ENCODE measurements around the gene CCDC86.

- TF ChIP-seq, protein P1, sequence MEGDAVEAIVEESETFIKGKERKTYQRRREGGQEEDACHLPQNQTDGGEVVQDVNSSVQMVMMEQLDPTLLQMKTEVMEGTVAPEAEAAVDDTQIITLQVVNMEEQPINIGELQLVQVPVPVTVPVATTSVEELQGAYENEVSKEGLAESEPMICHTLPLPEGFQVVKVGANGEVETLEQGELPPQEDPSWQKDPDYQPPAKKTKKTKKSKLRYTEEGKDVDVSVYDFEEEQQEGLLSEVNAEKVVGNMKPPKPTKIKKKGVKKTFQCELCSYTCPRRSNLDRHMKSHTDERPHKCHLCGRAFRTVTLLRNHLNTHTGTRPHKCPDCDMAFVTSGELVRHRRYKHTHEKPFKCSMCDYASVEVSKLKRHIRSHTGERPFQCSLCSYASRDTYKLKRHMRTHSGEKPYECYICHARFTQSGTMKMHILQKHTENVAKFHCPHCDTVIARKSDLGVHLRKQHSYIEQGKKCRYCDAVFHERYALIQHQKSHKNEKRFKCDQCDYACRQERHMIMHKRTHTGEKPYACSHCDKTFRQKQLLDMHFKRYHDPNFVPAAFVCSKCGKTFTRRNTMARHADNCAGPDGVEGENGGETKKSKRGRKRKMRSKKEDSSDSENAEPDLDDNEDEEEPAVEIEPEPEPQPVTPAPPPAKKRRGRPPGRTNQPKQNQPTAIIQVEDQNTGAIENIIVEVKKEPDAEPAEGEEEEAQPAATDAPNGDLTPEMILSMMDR (IDR thresholded peaks at IDR 0.05), result no peak
- no peak for TF ChIP-seq POLR2A (IDR thresholded peaks at IDR 0.05)
Measured at GRCh38 chr11:60858731-60859464, 17.0 kb downstream of the CCDC86 start.
